DOHH2 (cell line): ENCODE data around the gene TMEM253.

ENCODE experiments used
- H3F3A ChIP-seq: fragments of 200-600 bp; sonication (generic), shearing (Covaris generic); 2 replicates; pipeline ENCODE4 v1.6.0; 2016; ENCODE audit warnings: antibody characterized with exemption, mild to moderate bottlenecking; ENCODE audit not compliant: control insufficient read depth, insufficient read depth
- H3K27ac ChIP-seq: fragments of 200-600 bp; sonication (generic); 2 replicates; pipeline ENCODE4 v1.5.1; 2014; ENCODE audit warnings: low read depth, mild to moderate bottlenecking, low read length, moderate library complexity
- H3K27me3 ChIP-seq: fragments of 200-600 bp; sonication (generic); 2 replicates; pipeline ENCODE4 v1.6.1; 2014; ENCODE audit warnings: mild to moderate bottlenecking, low read length, mixed read lengths; ENCODE audit not compliant: control insufficient read depth
- H3K36me3 ChIP-seq: fragments of 200-600 bp; sonication (generic); 2 replicates; pipeline ENCODE4 v1.6.1; 2014; ENCODE audit warnings: mild to moderate bottlenecking, low read length, moderate library complexity, mixed read lengths; ENCODE audit not compliant: control insufficient read depth
- H3K4me1 ChIP-seq: fragments of 200-600 bp; sonication (generic); 2 replicates; pipeline ENCODE4 v1.6.1; 2014; ENCODE audit warnings: mild to moderate bottlenecking, low read length, mixed read lengths; ENCODE audit not compliant: control insufficient read depth
- H3K4me2 ChIP-seq: fragments of 200-600 bp; sonication (generic); 2 replicates; pipeline ENCODE4 v1.6.0; 2014; ENCODE audit warnings: mild to moderate bottlenecking, low read length, moderate library complexity
- H3K4me3 ChIP-seq: fragments of 200-600 bp; sonication (generic); 2 replicates; pipeline ENCODE4 v1.5.1; 2014; ENCODE audit warnings: mild to moderate bottlenecking, low read length, mixed read lengths
- H3K79me2 ChIP-seq: fragments of 200-600 bp; sonication (generic); 2 replicates; pipeline ENCODE4 v1.6.1; 2014; ENCODE audit warnings: mild to moderate bottlenecking, low read length, mixed read lengths; ENCODE audit not compliant: control insufficient read depth
- H3K9me2 ChIP-seq: fragments of 200-600 bp; sonication (generic); replicated peaks from 2 replicates; pipeline ENCODE4 v1.6.1; 2014; ENCODE audit warnings: mild to moderate bottlenecking, low read length, mixed read lengths; ENCODE audit not compliant: control insufficient read depth
- H3K9me3 ChIP-seq: fragments of 200-600 bp; sonication (generic); 2 replicates; pipeline ENCODE4 v1.6.1; 2014; ENCODE audit warnings: antibody characterized with exemption, low read length, mixed read lengths; ENCODE audit not compliant: control insufficient read depth, insufficient read depth
- H4K20me1 ChIP-seq: fragments of 200-600 bp; sonication (generic); 2 replicates; pipeline ENCODE4 v1.6.0; 2014; ENCODE audit warnings: low read depth, mild to moderate bottlenecking, antibody characterized with exemption, low read length, moderate library complexity; ENCODE audit not compliant: control insufficient read depth, insufficient read depth
- CTCF ChIP-seq: fragments of 200-600 bp; sonication (generic); IDR thresholded peaks from one replicate; pipeline ENCODE4 v1.5.1; 2014; ENCODE audit warnings: antibody characterized with exemption, mild to moderate bottlenecking, low read depth, low read length; ENCODE audit not compliant: poor library complexity, severe bottlenecking
- EZH2phosphoT487 ChIP-seq: fragments of 200-600 bp; sonication (generic); IDR thresholded peaks from 2 replicates; pipeline ENCODE4 v1.6.1; 2017; ENCODE audit warnings: borderline replicate concordance, mild to moderate bottlenecking, antibody characterized with exemption, low read length, moderate library complexity, mixed read lengths

The TMEM253 gene

GRCh38 chr14:21095430-21096205 lies 5.2 kb upstream of the TMEM253 start:
- Histone ChIP-seq H4K20me1 (peaks cover 7% of the 10 kb centered on the region; the same call in 1 of the 2 replicates), H3K4me2 (no peak overlapping the region), H3F3A (peaks cover 13% of the 10 kb centered on the region), H3K79me2 (no peaks in the 10 kb centered on the region), H3K36me3 (peaks cover 3% of the 10 kb centered on the region; the same call in 1 of the 2 replicates), H3K27me3 (peaks cover 4% of the 10 kb centered on the region; the same call in 1 of the 2 replicates), H3K9me3 (no peaks in the 10 kb centered on the region), H3K9me2 (no peaks in the 10 kb centered on the region), H3K4me1 (peaks cover 37% of the 10 kb centered on the region), H3K27ac (no peak overlapping the region), H3K4me3 (no peak overlapping the region)
- TF ChIP-seq EZH2phosphoT487 (no peak), CTCF (no peak)

- Histone ChIP-seq H4K20me1 (peaks cover 7% of the 10 kb centered on the region; the same call in 1 of the 2 replicates), H3K9me2 (no peaks in the 10 kb centered on the region), H3K27ac (no peak overlapping the region), H3K4me3 (no peak overlapping the region), H3K79me2 (no peaks in the 10 kb centered on the region), H3K36me3 (peaks cover 3% of the 10 kb centered on the region; the same call in 1 of the 2 replicates), H3F3A (peaks cover 13% of the 10 kb centered on the region), H3K4me1 (peaks cover 37% of the 10 kb centered on the region), H3K9me3 (no peaks in the 10 kb centered on the region), H3K27me3 (peaks cover 4% of the 10 kb centered on the region; the same call in 1 of the 2 replicates), H3K4me2 (no peak overlapping the region)
- no peak for TF ChIP-seq CTCF
- no peak for TF ChIP-seq EZH2phosphoT487
Measured at GRCh38 chr14:21096438-21096837, 4.4 kb upstream of the TMEM253 start.

DNA sequence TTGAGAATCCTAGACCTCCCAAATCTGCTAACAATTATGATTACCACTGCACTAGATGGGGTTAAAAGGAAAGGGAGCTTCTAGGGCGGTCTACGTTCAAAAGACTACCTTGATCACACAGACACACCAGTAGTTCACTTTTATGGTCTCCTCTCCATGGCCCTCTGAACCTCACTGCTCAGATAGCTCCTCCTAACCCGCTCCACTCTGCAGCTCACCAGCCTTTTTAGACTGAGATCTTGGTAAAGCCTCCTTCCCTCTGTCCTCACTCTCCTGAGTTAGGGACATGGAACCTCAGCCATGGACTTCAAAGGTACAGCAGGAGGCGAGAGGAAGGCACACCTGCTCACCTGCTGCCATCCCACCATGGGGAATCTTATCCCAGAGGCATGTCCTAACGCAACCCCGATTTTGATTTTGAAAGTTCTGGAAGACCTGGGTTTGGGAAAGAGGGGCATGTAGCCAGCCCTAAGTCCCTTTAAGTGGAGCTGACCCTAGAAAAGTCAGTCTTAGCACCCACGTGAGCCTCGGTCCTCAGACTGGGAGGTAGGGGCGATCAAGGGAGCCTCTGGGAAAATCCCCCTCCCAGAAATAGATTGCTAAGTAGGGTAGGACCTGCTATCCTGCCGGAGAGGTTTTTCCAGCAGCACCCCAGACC lies 3.8 kb upstream of the TMEM253 start:
- Histone ChIP-seq H4K20me1 (peaks cover 7% of the 10 kb centered on the region; the same call in 1 of the 2 replicates), H3K4me2 (peak overlapping the region; percentile 37; the same call in 1 of the 2 replicates), H3K4me1 (peaks cover 40% of the 10 kb centered on the region), H3K27ac (no peak overlapping the region), H3K36me3 (peaks cover 2% of the 10 kb centered on the region; the same call in 1 of the 2 replicates), H3K79me2 (no peaks in the 10 kb centered on the region), H3K9me2 (no peaks in the 10 kb centered on the region), H3K9me3 (no peaks in the 10 kb centered on the region), H3K4me3 (peak overlapping the region; percentile 40), H3K27me3 (peaks cover 4% of the 10 kb centered on the region; the same call in 1 of the 2 replicates), H3F3A (peaks cover 13% of the 10 kb centered on the region)
- TF ChIP-seq CTCF, result no peak
- TF ChIP-seq EZH2phosphoT487, result no peak
